ENCODE data around the gene LHFPL3. TPM values are rescaled to one million over a fixed set of nuclear protein-coding genes. Genes with fewer than 3 reads are reported as not detected.

Gene LHFPL3
- total RNA-seq, 1 donor from 2014 or later, result not detected

DNA sequence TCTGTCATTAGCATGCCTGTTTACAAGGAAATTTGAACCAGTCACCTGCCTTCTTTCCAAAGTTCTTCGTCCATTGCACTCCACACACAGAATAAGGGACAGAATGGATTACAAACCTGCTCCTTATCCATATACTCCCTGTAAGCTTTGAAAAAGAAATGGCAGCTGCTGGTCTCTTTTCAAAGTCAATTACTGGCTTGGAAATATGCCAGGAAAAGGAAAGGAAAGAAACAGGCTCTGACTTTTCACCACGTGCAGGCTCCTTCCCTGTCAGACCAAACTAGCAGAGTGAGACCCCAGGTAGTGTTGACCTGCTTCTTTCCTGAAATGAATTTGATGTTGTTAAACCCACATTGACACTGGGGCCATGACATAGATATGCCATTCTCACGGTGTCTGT lies 84.5 kb downstream of the LHFPL3 start:
- TF ChIP-seq, protein P1, sequence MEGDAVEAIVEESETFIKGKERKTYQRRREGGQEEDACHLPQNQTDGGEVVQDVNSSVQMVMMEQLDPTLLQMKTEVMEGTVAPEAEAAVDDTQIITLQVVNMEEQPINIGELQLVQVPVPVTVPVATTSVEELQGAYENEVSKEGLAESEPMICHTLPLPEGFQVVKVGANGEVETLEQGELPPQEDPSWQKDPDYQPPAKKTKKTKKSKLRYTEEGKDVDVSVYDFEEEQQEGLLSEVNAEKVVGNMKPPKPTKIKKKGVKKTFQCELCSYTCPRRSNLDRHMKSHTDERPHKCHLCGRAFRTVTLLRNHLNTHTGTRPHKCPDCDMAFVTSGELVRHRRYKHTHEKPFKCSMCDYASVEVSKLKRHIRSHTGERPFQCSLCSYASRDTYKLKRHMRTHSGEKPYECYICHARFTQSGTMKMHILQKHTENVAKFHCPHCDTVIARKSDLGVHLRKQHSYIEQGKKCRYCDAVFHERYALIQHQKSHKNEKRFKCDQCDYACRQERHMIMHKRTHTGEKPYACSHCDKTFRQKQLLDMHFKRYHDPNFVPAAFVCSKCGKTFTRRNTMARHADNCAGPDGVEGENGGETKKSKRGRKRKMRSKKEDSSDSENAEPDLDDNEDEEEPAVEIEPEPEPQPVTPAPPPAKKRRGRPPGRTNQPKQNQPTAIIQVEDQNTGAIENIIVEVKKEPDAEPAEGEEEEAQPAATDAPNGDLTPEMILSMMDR (IDR thresholded peaks at IDR 0.05; ENCODE audit: unreplicated experiment), result no peak
- no peak for DNase-seq (ENCODE audit: low spot score, unreplicated experiment)
- H3K4me3 Mint-ChIP-seq (ENCODE audit: low read depth), result no peak overlapping the region
- no peaks in the 10 kb centered on the region for H3K36me3 Mint-ChIP-seq (ENCODE audit: insufficient read depth)
- no peak overlapping the region for H3K27ac Mint-ChIP-seq
- no peaks in the 10 kb centered on the region for H3K27me3 Mint-ChIP-seq
- H3K4me1 Mint-ChIP-seq (ENCODE audit: low read depth), result no peaks in the 10 kb centered on the region
- H3K9me3 Mint-ChIP-seq (ENCODE audit: low read depth), result no peaks in the 10 kb centered on the region

DNA sequence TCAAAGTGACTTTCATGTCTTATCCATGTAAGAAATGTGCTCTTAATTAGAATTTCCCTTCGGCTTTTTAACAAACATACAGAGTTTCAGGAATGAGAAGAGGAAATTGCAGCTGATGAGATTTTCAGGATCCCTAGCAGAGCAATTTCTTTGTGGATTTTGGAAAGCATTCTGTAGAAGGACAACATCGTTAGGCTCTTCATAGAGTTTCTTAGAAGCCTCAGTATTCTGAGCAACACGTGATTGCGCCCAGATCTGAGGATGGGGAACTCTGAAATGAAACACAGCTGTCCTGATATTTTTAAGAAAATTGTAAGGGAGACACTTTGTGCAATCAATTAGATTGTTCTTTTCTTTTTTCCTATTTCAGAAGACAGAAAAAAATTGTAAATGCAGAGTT lies 85.8 kb downstream of the LHFPL3 start:
- Mint-ChIP-seq H3K4me3 (ENCODE audit: low read depth) (no peak overlapping the region), H3K9me3 (ENCODE audit: low read depth) (no peaks in the 10 kb centered on the region)
- DNase-seq (ENCODE audit: low spot score, unreplicated experiment), result no peak

DNA sequence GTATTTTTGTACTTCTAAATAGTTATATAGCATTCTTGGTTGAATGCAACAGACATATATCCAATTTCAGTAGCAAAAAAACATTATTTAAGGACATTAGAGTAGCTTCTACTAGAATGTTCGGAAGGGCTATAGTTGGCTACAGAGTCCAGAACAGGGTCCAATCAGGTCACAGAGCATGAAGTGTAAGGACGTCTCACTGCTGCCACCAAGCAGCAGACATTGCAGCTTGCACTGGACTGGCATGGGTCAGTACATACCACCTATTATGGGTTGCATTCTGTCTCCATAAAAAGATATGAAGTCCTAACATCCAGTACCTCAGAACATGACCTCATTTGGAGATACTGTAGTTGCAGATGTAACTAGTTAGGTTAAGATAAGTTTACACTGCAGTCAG lies 87.3 kb downstream of the LHFPL3 start:
- no peak overlapping the region for H3K4me3 Mint-ChIP-seq (ENCODE audit: low read depth)

More for the DNA sequence above, 85.8 kb downstream of the LHFPL3 start:
- Mint-ChIP-seq H3K27me3 (no peaks in the 10 kb centered on the region), H3K36me3 (ENCODE audit: insufficient read depth) (no peaks in the 10 kb centered on the region), H3K27ac (no peak overlapping the region), H3K4me1 (ENCODE audit: low read depth) (no peaks in the 10 kb centered on the region)
- TF ChIP-seq, protein P1 (IDR thresholded peaks at IDR 0.05; ENCODE audit: unreplicated experiment), result no peak

DNA sequence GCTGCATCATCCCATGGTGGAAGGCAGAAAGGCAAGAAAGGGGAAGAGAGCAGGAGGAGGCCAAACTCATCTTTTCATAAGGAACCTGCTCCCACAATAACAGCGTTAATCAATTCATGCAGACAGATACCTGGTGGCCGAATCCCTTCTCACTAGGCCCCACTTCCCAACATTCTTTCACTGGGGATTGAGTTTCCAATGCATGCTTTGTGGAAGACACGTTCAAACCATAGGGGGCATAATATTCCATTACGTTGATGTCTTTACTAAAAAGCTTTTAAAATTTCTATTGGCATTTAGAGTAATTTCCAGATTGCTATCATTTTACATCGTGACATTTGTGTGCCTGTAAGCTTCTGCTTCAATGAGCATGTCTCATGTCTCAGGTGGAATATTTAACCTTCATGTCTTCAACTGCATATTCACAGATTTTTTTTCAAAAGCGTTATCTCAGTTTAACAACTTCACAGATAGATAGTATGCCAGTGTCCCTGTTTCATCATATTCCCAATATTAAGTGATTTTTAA lies 88.5 kb downstream of the LHFPL3 start:
- H3K9me3 Mint-ChIP-seq (ENCODE audit: low read depth), result no peaks in the 10 kb centered on the region
- no peak overlapping the region for H3K27ac Mint-ChIP-seq
- no peak for DNase-seq (ENCODE audit: low spot score, unreplicated experiment)
- no peaks in the 10 kb centered on the region for H3K4me1 Mint-ChIP-seq (ENCODE audit: low read depth)
- TF ChIP-seq, protein P1 (IDR thresholded peaks at IDR 0.05; ENCODE audit: unreplicated experiment), result no peak
- H3K4me3 Mint-ChIP-seq (ENCODE audit: low read depth), result no peak overlapping the region
- no peaks in the 10 kb centered on the region for H3K36me3 Mint-ChIP-seq (ENCODE audit: insufficient read depth)
- H3K27me3 Mint-ChIP-seq, result no peaks in the 10 kb centered on the region

More for the DNA sequence above, 87.3 kb downstream of the LHFPL3 start:
- Mint-ChIP-seq H3K27ac (no peak overlapping the region), H3K36me3 (ENCODE audit: insufficient read depth) (no peaks in the 10 kb centered on the region), H3K27me3 (no peaks in the 10 kb centered on the region), H3K4me1 (ENCODE audit: low read depth) (no peaks in the 10 kb centered on the region), H3K9me3 (ENCODE audit: low read depth) (no peaks in the 10 kb centered on the region)
- no peak for DNase-seq (ENCODE audit: low spot score, unreplicated experiment)
- TF ChIP-seq, protein P1 (IDR thresholded peaks at IDR 0.05; ENCODE audit: unreplicated experiment), result no peak

DNA sequence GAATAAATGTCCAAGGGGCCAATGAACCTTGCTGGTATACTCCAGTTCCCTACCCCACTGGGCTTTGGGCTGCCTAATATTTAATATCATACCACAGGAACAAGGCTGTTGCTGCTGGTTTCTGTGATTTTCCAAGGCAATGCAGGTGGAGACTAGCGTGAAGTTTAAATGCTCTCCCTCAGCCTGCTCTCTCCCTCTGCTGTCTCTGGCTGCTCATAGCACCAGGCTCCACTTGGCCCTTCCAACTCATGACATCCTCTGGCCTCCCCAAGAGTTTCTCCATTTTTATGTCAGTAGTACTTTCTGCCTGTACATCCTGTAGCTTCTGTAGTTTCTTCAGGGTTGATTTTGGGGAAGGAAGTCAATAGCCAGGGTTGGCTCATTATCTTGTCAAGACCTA lies 103.5 kb downstream of the LHFPL3 start:
- H3K9me3 Mint-ChIP-seq (ENCODE audit: low read depth), result no peaks in the 10 kb centered on the region
- DNase-seq (ENCODE audit: low spot score, unreplicated experiment), result no peak

More for the DNA sequence above, 103.5 kb downstream of the LHFPL3 start:
- Mint-ChIP-seq H3K4me3 (ENCODE audit: low read depth) (no peak overlapping the region), H3K36me3 (ENCODE audit: insufficient read depth) (no peaks in the 10 kb centered on the region), H3K27ac (no peak overlapping the region), H3K4me1 (ENCODE audit: low read depth) (no peaks in the 10 kb centered on the region), H3K27me3 (no peaks in the 10 kb centered on the region)
- TF ChIP-seq, protein P1 (IDR thresholded peaks at IDR 0.05; ENCODE audit: unreplicated experiment), result no peak
